Non-pigmented ciliary epithelial cell (primary cell): ENCODE data around the gene KRT40.
"Not testable (repeated sequence)": the region's sequence is repeated elsewhere in the genome, so short reads cannot be mapped to it uniquely, and the experiment has no call there.

ENCODE experiments used
- DNase-seq: peaks from one replicate; pipeline ENCODE4 v3.0.0-alpha.2; 2010; ENCODE audit warnings: low read depth

Gene KRT40

DNA sequence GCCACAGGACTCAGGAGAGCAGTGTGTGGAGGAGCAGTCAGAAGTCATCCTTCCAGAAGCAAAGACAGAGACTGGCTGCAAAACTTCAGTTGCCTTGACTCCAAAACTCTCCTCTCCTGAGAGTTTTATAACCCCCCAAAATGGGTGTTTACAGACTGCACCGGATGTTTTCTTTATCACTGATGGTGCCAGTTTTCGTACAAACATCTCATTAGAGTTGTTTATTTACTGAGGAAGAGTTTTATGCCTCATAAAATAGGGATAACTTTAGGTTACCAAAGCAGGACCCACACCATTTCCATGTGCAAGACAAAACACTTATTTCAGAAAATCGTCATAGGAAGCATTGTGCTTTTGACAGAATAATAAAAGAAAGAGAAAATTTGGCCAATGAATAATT, at the start of gene KRT40:
Gene KRT40, minus strand, starts transcription at position 101 of the 400 bp plus-strand sequence. Its CDS starts 53 bp downstream, at position 48.
- DNase-seq, result no peak

- no peak for DNase-seq
Measured at GRCh38 chr17:41029633-41030245, 45.6 kb upstream of the KRT40 start, which contains the start of gene KRTAP1-4. TSS of gene KRTAP1-4 (minus strand) at chr17:41030195. CDS start at chr17:41030078, 117 bp downstream.

DNA sequence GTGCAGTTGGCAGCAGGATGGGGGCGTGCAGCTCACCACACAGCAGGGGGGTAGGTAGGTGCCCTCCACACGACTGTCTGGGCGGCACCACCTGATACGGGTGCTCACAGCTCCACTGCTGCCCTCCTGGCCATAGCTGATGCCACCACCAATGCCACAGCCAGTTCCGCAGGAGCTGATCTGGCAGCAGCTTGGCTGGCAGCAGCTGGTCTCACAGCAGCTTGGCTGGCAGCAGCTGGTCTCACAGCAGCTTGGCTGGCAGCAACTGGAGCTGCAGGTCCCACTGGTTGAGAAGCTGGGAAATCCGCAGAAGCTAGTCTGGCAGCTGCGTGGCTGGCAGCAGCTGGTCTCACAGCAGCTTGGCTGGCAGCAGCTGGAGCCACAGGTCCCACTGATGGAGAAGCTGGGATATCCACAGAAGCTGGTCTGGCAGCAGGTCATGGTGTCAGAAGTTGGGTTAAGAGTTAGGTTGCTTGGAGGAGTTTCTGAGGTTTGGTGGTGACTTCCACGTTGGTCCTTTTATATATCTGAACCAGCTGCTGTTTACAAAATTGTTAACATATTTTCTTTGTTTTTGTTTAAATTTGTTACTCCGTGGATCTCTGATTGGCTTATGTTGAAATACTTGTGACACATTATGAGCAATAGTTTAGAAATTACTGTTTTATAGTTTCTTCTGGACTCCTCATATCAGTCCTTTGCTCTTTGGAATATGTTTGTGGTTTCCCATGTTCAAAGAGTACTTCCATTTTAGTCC, 42.8 kb upstream of the KRT40 start, which contains the start of gene KRTAP1-5:
Gene KRTAP1-5, minus strand, starts transcription at position 494 of the 757 bp plus-strand sequence. Its CDS starts 53 bp downstream, at position 441.
- peak; percentile 62 for DNase-seq

- DNase-seq, result no peak
Measured at GRCh38 chr17:41024697-41025096, 40.6 kb upstream of the KRT40 start.

GRCh38 chr17:41020336-41020735, 36.2 kb upstream of the KRT40 start:
- DNase-seq, result no peak

DNA sequence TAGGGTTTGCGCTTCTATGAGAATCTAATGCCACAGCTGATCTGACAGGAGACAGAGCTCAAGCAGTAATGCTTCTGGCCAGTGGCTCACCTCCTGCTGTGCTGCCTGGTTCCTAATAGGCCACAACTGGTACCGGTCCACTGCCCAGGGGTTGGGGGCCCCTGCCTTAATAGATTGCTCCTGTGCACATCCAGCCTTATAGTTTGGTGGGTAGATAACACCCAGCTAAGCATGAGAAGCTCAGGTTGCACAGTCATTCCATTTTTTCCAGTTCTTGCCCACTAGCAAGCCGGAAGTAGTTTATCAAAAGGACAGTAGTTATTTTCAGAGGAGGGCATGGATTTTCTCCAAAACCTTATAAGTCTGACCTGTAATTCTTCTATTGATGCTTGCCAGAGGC, 35.3 kb upstream of the KRT40 start:
- no peak for DNase-seq

DNA sequence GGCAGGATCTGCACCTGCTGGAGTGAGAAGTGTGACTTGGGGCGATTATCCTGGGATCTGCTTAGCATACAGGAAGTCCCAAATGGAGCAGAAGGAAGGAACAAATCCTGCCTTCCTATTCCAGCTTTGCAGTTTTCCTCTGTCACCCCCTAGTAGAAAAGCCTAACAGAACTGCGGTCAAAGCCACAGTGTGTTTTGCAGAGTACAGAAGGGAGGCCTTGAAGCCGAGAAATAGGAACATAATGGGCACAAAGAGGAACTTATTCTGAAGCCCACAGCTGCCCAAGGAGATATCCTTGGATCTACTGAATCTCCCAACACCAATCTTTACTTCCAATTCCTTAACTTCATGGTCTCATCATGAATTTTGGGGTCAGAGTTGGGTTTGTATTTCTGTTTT, 34.4 kb upstream of the KRT40 start:
- no peak for DNase-seq

DNA sequence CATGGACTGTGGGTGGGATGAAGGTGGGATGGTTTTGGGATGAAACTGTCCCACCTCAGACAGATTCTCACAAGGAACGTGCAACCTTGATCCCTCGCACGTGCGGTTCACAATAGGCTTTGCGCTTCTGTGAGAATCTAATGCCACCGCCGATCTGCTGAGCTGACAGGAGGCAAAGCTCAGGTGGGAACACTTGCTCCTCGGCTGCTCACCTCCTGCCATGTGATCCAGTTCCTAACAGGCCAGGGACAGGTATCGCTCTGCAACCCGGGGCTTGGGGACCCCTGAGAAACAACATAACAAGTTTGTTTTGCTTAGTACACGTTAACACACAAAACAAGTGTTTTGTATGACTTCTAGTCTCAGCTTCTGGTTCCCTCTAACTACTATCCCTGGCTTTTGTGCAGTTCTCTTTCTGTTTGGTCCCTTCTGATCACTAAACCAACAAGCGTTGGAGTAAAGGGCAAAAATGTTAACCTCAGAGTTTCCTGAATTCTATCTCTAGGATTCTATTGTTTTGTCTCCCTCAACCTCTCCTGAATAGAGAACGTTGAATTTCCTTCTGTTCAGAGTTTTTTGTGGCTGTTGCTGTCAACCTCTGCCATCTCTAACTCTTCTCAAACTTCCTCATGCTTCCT, 32.6 kb upstream of the KRT40 start:
- no peak for DNase-seq

- no peak for DNase-seq
Measured at GRCh38 chr17:41015454-41015853, 31.3 kb upstream of the KRT40 start.

- no peak for DNase-seq
Measured at GRCh38 chr17:41013606-41014005, 29.5 kb upstream of the KRT40 start.

DNA sequence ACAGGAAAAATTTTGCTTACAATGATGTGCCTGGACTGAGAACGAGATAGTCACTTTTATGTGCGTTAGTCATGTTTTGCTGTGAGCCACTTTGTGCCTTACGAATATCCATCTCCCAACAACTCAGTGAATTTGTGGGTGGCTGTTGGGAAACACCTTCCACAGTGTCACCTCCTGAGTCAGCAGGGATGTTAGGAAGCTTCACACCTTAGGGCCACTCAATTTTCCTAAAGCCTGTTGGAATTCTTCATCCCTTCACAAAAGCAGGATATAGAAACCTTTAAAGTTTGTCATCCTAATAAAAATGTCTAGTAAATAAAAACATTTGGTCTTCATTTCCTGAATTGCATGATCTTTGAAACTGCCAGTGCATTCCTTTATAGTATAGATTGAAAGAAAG, 29.1 kb upstream of the KRT40 start:
- no peak for DNase-seq

- DNase-seq, result no peak
Measured at GRCh38 chr17:41012326-41013120, 28.4 kb upstream of the KRT40 start.

GRCh38 chr17:41010441-41010840, 26.3 kb upstream of the KRT40 start:
- no peak for DNase-seq

DNA sequence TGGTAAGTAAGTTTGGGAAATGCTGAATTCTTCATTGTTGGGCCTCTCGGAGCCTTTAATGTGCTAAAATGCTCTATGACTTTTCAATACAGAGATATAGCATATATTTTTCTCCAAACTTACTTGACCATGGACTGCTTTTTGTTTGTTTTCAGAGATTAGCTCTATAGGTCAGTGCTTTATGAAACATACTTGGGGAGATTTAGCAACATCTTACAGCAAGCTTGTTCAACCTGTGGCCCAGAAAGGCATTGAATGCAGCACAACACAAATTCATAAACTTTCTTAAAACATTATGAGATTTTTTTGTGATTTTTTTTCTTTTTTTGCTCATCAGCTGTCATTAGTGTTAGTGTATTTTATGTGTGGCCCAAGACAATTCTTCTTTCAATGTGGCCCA, 25.8 kb upstream of the KRT40 start:
- no peak for DNase-seq

GRCh38 chr17:41009301-41009760, 25.2 kb upstream of the KRT40 start:
- DNase-seq, result no peak

DNA sequence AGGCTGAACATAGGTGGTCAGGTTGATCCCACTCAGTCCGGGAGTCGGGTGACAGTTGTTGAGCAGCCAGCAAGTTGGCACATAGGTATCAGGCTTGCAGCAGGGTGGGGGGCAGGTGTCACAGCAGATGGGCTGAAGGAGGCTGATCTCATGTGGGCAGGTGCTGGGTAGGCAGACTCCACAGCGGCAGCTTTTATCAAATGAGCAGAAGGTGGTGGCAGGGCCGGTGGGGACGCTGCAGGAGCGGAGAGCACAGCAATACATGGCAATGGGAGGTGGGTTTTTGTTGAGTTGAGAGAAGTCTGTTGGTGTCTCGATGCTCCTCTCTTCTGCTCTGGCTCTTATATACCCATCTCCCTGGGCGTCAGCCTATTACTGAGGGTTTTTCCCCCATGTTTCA, 24.7 kb upstream of the KRT40 start, which contains the start of gene KRTAP3-1:
Gene KRTAP3-1, minus strand, starts transcription at position 318 of the 400 bp plus-strand sequence. Its CDS starts 54 bp downstream, at position 264.
- DNase-seq, result no peak

GRCh38 chr17:41004397-41004796, 20.3 kb upstream of the KRT40 start:
- DNase-seq, result no peak

DNA sequence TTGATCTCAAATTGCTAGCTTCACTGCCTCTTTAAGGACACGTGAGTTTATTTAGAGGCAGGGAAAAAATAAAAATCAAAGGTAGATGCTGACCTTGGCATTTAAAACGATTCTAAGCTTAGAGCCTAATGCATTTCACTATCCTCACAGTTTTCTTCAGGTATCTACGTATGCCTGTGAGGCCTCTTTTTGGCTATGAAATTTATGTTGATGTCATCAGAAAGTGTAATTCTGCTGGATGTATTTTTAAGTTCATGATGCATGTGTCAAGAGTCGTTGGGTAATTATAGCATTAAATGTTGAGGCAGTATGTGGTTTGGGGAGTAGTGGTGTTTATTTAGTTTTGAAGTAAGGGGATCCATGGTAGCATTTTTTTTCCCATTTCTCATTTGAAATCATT, 19.8 kb upstream of the KRT40 start:
- no peak for DNase-seq

DNA sequence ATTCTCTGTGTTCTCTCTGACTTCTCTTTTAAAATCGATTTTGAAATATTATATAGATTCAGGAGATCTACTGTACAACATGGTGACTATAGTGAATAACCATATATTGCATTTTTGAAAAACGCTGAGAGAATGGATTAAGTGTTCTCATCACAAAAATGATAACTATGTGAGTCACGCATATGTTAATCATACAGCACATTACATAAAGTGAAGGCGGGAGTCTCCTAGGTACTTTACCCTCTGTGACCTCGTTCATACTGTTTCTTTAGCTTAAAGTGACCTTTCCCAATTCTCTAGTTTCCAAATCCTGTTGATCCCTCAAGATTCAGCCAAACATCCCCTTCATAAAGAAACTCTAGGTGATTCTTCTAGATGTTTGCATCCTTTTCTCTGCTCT, 18.7 kb upstream of the KRT40 start:
- peak; percentile 41 for DNase-seq

GRCh38 chr17:41001795-41002194, 17.7 kb upstream of the KRT40 start:
- no peak for DNase-seq

DNA sequence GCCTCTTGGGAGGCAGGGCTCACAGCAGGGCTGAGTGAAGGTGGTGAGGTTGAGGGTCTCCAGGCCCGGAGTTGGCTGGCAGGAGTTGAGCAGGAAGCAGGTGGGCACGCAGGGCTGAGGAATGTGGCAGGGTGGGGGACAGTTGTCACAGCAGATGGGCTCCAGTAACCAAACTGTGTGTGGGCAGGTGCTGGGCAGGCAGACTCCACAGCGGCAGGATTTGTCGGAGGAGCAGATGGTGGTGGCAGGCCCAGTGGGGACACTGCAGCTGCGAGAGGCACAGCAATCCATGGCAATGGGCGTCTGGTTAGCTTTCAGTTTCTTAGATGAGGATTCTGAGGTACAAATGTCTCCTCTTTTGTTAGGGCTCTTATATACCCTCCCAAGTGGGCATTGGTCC, 15.4 kb upstream of the KRT40 start, which contains the start of gene KRTAP3-2:
Gene KRTAP3-2, minus strand, starts transcription at position 344 of the 400 bp plus-strand sequence. Its CDS starts 53 bp downstream, at position 291.
- not testable (repeated sequence) for DNase-seq

DNA sequence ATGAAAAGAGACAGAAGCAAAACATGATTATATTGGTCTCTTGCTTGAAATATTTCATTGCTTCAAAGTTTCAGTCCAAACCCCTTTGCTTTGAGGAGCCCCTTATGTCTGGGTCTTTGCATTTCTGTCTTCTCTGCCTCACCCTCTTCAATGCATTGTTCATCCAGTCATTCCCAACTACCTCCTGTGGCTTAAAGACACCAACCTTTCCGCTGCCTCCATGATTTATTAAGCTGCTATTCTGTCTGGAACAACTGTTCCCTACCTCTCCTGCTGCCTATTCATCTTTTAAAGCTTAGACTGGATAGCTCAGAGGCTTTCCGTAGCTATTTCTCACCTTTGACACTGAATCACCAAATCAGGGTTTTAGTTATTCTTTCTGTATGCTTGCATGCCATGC, 13.2 kb upstream of the KRT40 start:
- no peak for DNase-seq
